HAP-1 (cell line): ENCODE measurements around the gene PDSS2.

Source experiments
- DNase-seq, 2 experiments: peaks; one replicate each; pipeline ENCODE4 v3.0.0-alpha.2; 2016 to 2020; ENCODE audit warnings: low spot score in 2 of 2
- H3K27me3 ChIP-seq: fragments of 250-450 bp; sonication (Bioruptor Pico); 2 replicates; pipeline ENCODE4 v1.5.1; 2020; ENCODE audit warnings: low read depth, mild to moderate bottlenecking, moderate library complexity
- H3K36me3 ChIP-seq: fragments of 250-450 bp; sonication (Bioruptor Pico); replicated peaks from 2 replicates; pipeline ENCODE4 v1.5.1; 2020; ENCODE audit warnings: mild to moderate bottlenecking
- H3K4me1 ChIP-seq: fragments of 250-450 bp; sonication (Bioruptor Pico); 2 replicates; pipeline ENCODE4 v1.5.1; 2020; ENCODE audit warnings: mild to moderate bottlenecking
- H3K4me3 ChIP-seq: fragments of 250-450 bp; sonication (Bioruptor Pico); 2 replicates; pipeline ENCODE4 v1.5.1; 2020; ENCODE audit warnings: mild to moderate bottlenecking, moderate library complexity
- H3K9me3 ChIP-seq: fragments of 250-450 bp; sonication (Bioruptor Pico); 2 replicates; pipeline ENCODE4 v1.5.1; 2020; ENCODE audit warnings: mild to moderate bottlenecking, moderate library complexity
- in situ Hi-C: fragments of 300-500 bp; cut with MboI; formaldehyde crosslinking; loops from 3 replicates; pipeline ENCODE4 v1.14.3; 2020; ENCODE audit warnings: low sequenced_read_pairs, inconsistent platforms, mixed read lengths

PDSS2 gene

DNA sequence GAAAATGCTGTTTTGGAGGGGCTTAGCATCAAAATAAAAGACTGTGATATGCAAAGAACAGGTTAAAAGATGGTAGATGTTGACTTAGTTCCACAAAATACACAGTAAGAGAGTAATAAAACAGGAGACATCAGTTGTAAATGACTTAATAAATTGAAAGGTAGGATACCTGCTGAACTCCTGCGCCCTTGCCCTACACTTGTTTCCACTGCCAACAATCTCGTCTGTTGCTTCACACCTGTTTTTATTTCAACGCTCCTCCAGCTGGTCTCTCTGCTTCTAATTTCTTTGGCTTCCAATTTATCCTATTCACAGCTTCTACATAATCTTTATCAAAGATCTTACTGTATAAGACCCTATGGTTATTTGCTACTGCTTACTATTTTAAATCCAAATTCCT, 228.1 kb downstream of the PDSS2 start:
- Histone ChIP-seq H3K36me3 (no peaks in the 10 kb centered on the region), H3K4me3 (no peak overlapping the region), H3K4me1 (no peaks in the 10 kb centered on the region; the same call in 1 of the 2 replicates), H3K9me3 (0 out of 2 replicates have a peak, but pooled peaks cover 2% of the 10 kb centered on the region), H3K27me3 (no peaks in the 10 kb centered on the region)
- no peak for DNase-seq
- in situ Hi-C loops = no loop called here

GRCh38 chr6:107230448-107230847, 228.9 kb downstream of the PDSS2 start:
- no peak for DNase-seq
- in situ Hi-C loops = no loop called here
- Histone ChIP-seq H3K36me3 (no peaks in the 10 kb centered on the region), H3K4me1 (no peaks in the 10 kb centered on the region; the same call in 1 of the 2 replicates), H3K9me3 (0 out of 2 replicates have a peak, but pooled peaks cover 2% of the 10 kb centered on the region), H3K27me3 (no peaks in the 10 kb centered on the region), H3K4me3 (no peak overlapping the region)

- Histone ChIP-seq H3K4me3 (no peak overlapping the region), H3K4me1 (no peaks in the 10 kb centered on the region; the same call in 1 of the 2 replicates), H3K36me3 (no peaks in the 10 kb centered on the region), H3K9me3 (0 out of 2 replicates have a peak, but pooled peaks cover 2% of the 10 kb centered on the region), H3K27me3 (no peaks in the 10 kb centered on the region)
- no peak for DNase-seq
- in situ Hi-C loops = no loop called here
Observed at GRCh38 chr6:107230024-107230423, 229.3 kb downstream of the PDSS2 start.

GRCh38 chr6:107228754-107229153, 230.6 kb downstream of the PDSS2 start:
- H3K9me3 ChIP-seq = 0 out of 2 replicates have a peak, but pooled peaks cover 2% of the 10 kb centered on the region
- no peaks in the 10 kb centered on the region; the same call in 1 of the 2 replicates for H3K4me1 ChIP-seq
- no peaks in the 10 kb centered on the region for H3K36me3 ChIP-seq
- no peaks in the 10 kb centered on the region for H3K27me3 ChIP-seq
- DNase-seq = no peak
- in situ Hi-C loops = no loop called here
- H3K4me3 ChIP-seq = no peak overlapping the region

GRCh38 chr6:107221519-107221918, 237.8 kb downstream of the PDSS2 start:
- Histone ChIP-seq H3K4me1 (peaks cover 26% of the 10 kb centered on the region), H3K36me3 (no peaks in the 10 kb centered on the region)
- in situ Hi-C loops = no loop called here

DNA sequence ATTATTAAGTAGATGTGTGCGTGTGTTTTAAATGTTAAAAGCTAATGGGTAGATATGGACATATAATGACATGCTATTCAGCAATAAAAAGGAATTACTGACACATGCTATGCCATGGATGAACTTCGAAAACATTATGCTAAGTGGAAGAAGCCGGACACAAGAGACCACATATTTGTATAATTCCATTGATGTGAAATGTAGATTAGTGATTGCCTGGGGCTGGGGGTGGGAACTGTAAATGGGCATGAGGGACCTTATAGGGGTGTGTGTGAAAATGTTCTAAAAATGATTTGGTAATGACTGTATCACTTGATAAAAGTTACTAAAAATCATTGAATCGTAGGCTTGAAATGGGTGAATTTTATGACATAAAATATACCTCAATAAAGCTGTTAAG, 239.5 kb downstream of the PDSS2 start:
- Histone ChIP-seq H3K36me3 (no peaks in the 10 kb centered on the region), H3K4me3 (no peak overlapping the region), H3K27me3 (no peaks in the 10 kb centered on the region), H3K4me1 (peaks cover 34% of the 10 kb centered on the region), H3K9me3 (no peaks in the 10 kb centered on the region)
- DNase-seq = peak in 1 of 2 experiments; percentile 49
- in situ Hi-C loops = no loop called here

More at GRCh38 chr6:107221519-107221918, 237.8 kb downstream of the PDSS2 start:
- Histone ChIP-seq H3K9me3 (no peaks in the 10 kb centered on the region), H3K27me3 (no peaks in the 10 kb centered on the region), H3K4me3 (no peak overlapping the region)
- no peak for DNase-seq

- H3K27me3 ChIP-seq = no peaks in the 10 kb centered on the region
- H3K4me1 ChIP-seq = peaks cover 37% of the 10 kb centered on the region
- no peaks in the 10 kb centered on the region for H3K9me3 ChIP-seq
- no peak for DNase-seq
- no peak overlapping the region for H3K4me3 ChIP-seq
- H3K36me3 ChIP-seq = no peaks in the 10 kb centered on the region
- in situ Hi-C loops = no loop called here
Observed at GRCh38 chr6:107218142-107218541, 241.2 kb downstream of the PDSS2 start.

GRCh38 chr6:107217248-107217647, 242.1 kb downstream of the PDSS2 start:
- H3K27me3 ChIP-seq = no peaks in the 10 kb centered on the region
- no peak overlapping the region for H3K4me3 ChIP-seq
- H3K9me3 ChIP-seq = no peaks in the 10 kb centered on the region
- H3K36me3 ChIP-seq = no peaks in the 10 kb centered on the region
- H3K4me1 ChIP-seq = peaks cover 44% of the 10 kb centered on the region
- in situ Hi-C loops = no loop called here
- peak in 1 of 2 experiments; percentile 88 for DNase-seq

DNA sequence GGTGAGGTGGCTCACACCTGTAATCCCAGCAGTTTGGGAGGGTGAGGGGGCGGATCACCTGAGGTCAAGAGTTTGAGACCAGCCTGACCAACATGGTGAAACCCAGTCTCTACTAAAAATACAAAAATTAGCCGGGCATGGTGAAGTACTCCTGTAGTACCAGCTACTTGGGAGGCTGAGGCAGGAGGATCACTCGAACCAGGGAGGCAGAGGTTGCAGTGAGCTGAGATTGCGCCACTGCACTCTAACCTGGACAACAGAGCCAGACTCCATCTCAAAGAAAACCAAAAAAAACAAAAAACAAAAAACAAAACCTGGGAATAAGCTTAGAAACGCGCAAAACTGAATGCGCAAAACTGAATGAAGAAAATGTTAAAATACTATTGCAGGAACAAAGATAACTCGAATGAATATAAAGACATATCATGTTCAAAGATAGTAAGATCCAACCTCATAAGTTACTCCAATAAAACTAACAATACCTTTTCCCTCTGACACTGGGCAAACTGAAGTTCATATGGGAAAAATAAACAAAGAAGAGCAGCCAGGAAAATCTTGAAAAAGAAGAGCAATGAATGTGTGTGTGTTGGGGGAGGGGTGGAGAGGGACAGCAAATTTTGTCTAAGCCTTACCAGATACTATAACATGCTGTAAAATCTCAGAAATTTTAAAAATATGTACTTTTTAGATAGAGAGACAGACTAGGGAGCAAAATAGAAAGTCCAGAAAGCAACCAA, 243.0 kb downstream of the PDSS2 start:
- in situ Hi-C loops = no loop called here
- no peaks in the 10 kb centered on the region for H3K9me3 ChIP-seq
- H3K4me3 ChIP-seq = no peak overlapping the region
- no peaks in the 10 kb centered on the region for H3K36me3 ChIP-seq
- no peaks in the 10 kb centered on the region for H3K27me3 ChIP-seq
- peak in 1 of 2 experiments; percentile 30 for DNase-seq
- H3K4me1 ChIP-seq = peaks cover 48% of the 10 kb centered on the region

- DNase-seq = no peak
- H3K4me3 ChIP-seq = no peak overlapping the region
- H3K27me3 ChIP-seq = no peaks in the 10 kb centered on the region
- H3K36me3 ChIP-seq = no peaks in the 10 kb centered on the region
- in situ Hi-C loops = no loop called here
- no peaks in the 10 kb centered on the region for H3K9me3 ChIP-seq
- H3K4me1 ChIP-seq = peaks cover 58% of the 10 kb centered on the region
Observed at GRCh38 chr6:107215334-107215733, 244.0 kb downstream of the PDSS2 start.

GRCh38 chr6:107214655-107215054, 244.7 kb downstream of the PDSS2 start:
- no peaks in the 10 kb centered on the region for H3K9me3 ChIP-seq
- H3K36me3 ChIP-seq = no peaks in the 10 kb centered on the region
- H3K4me3 ChIP-seq = no peak overlapping the region
- no peak for DNase-seq
- peaks cover 59% of the 10 kb centered on the region for H3K4me1 ChIP-seq
- no peaks in the 10 kb centered on the region for H3K27me3 ChIP-seq
- in situ Hi-C loops = no loop called here

- in situ Hi-C loops = no loop called here
- Histone ChIP-seq H3K4me3 (no peak overlapping the region), H3K9me3 (peaks cover 3% of the 10 kb centered on the region)
Observed at GRCh38 chr6:107209406-107210305, 249.7 kb downstream of the PDSS2 start.

DNA sequence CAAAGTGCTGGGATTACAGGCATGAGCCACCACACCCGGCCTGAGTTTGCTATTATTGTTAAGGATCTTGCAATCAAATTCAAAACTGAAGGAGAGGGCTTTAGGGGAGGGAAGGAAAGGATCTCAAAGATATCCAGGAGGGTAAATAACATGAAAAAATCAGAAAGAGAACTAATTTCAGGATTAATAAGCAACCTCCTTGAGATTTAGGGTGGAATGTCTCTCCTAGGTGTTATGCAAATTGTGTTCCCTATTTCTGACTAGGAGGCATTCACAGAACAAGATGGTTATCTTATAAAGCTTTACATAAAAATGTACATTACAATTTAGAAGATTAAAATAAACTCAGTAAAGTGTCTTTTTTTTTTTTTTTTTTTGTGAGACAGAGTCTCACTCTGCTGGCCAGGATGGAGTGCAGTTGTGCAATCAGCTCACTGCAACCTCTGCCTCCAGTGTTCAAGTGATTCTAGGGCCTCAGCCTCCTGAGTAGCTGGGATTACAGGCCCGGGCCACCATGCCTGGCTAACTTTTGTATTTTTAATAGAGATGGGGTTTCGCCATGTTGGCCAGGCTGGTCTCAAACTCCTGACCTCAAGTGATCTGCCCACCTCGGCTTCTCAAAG, 252.0 kb downstream of the PDSS2 start:
- in situ Hi-C loops = no loop called here
- H3K4me1 ChIP-seq = peaks cover 34% of the 10 kb centered on the region
- H3K9me3 ChIP-seq = peaks cover 9% of the 10 kb centered on the region
- 0 out of 2 replicates have a peak, but pooled peaks cover 3% of the 10 kb centered on the region for H3K36me3 ChIP-seq
- H3K4me3 ChIP-seq = no peak overlapping the region
- H3K27me3 ChIP-seq = no peaks in the 10 kb centered on the region
- peak; percentile 74 to 98 for DNase-seq

More at GRCh38 chr6:107209406-107210305, 249.7 kb downstream of the PDSS2 start:
- Histone ChIP-seq H3K27me3 (no peaks in the 10 kb centered on the region), H3K4me1 (peaks cover 43% of the 10 kb centered on the region), H3K36me3 (no peaks in the 10 kb centered on the region)
- peak; percentile 47 to 85 for DNase-seq
